Glutamatergic neuron (in vitro differentiated cells): Measurements from ENCODE around the gene MYORG. TPM values are rescaled to one million over a fixed set of nuclear protein-coding genes. Genes with fewer than 3 reads are reported as not detected.
"Not testable (repeated sequence)": the region's sequence is repeated elsewhere in the genome, so short reads cannot be mapped to it uniquely, and the experiment has no call there.

ENCODE experiments used
- DNase-seq: peaks from one replicate; pipeline ENCODE4 v3.0.0; 2022
- H3K27ac Mint-ChIP-seq: one replicate; pipeline ENCODE4 v1.8.0; 2020; ENCODE audit warnings: mild to moderate bottlenecking, mixed read lengths, inconsistent platforms; ENCODE audit not compliant: unreplicated experiment
- H3K27me3 Mint-ChIP-seq: one replicate; pipeline ENCODE4 v1.8.0; 2020; ENCODE audit warnings: mild to moderate bottlenecking, moderate library complexity, mixed read lengths, inconsistent platforms; ENCODE audit not compliant: unreplicated experiment
- H3K36me3 Mint-ChIP-seq: one replicate; pipeline ENCODE4 v1.8.0; 2020; ENCODE audit warnings: mild to moderate bottlenecking, mixed read lengths, inconsistent platforms; ENCODE audit not compliant: unreplicated experiment
- H3K4me1 Mint-ChIP-seq: one replicate; pipeline ENCODE4 v1.8.0; 2020; ENCODE audit warnings: mild to moderate bottlenecking, low read depth, mixed read lengths, inconsistent platforms; ENCODE audit not compliant: unreplicated experiment
- H3K4me3 Mint-ChIP-seq: one replicate; pipeline ENCODE4 v1.8.0; 2020; ENCODE audit warnings: mild to moderate bottlenecking, mixed read lengths, inconsistent platforms; ENCODE audit not compliant: unreplicated experiment
- H3K9me3 Mint-ChIP-seq: one replicate; pipeline ENCODE4 v1.8.0; 2020; ENCODE audit warnings: mild to moderate bottlenecking, moderate library complexity, mixed read lengths, inconsistent platforms; ENCODE audit not compliant: unreplicated experiment
- CTCF ChIP-seq: fragments of 200-600 bp; sonication (generic); IDR thresholded peaks from one replicate; pipeline ENCODE4 v1.5.0; 2021; ENCODE audit not compliant: partially characterized antibody, unreplicated experiment
- total RNA-seq: library from RNA; stranded (reverse); fragmentation: NEBNext Ultra II Directional; extraction: Animal tissue kit (Norgen Biotek cat#: 25700); gene quantifications from one replicate; pipeline ENCODE4 v1.2.1, GENCODE V29; 2021; ENCODE audit not compliant: unreplicated experiment

The MYORG gene
- total RNA-seq, 1 donor from 2014 or later, result 4.6 TPM

- H3K4me3 Mint-ChIP-seq, result no peak overlapping the region
- no peak for DNase-seq
- H3K4me1 Mint-ChIP-seq, result peaks cover 12% of the 10 kb centered on the region
- TF ChIP-seq CTCF, result no peak
- peaks cover 32% of the 10 kb centered on the region for H3K36me3 Mint-ChIP-seq
- peaks cover 12% of the 10 kb centered on the region for H3K9me3 Mint-ChIP-seq
- peaks cover 14% of the 10 kb centered on the region for H3K27me3 Mint-ChIP-seq
- H3K27ac Mint-ChIP-seq, result no peak overlapping the region
Measured at GRCh38 chr9:34370970-34371880, 5.5 kb downstream of the MYORG start.

GRCh38 chr9:34370335-34370969 is 6.2 kb downstream of the MYORG start:
- Mint-ChIP-seq H3K4me3 (no peak overlapping the region), H3K27me3 (peaks cover 14% of the 10 kb centered on the region), H3K36me3 (peaks cover 32% of the 10 kb centered on the region), H3K27ac (no peak overlapping the region), H3K9me3 (peaks cover 12% of the 10 kb centered on the region), H3K4me1 (peaks cover 7% of the 10 kb centered on the region)
- no peak for DNase-seq
- no peak for TF ChIP-seq CTCF

- Mint-ChIP-seq H3K36me3 (peaks cover 32% of the 10 kb centered on the region), H3K27ac (no peak overlapping the region), H3K4me1 (no peaks in the 10 kb centered on the region), H3K27me3 (peaks cover 8% of the 10 kb centered on the region), H3K4me3 (no peak overlapping the region), H3K9me3 (peaks cover 8% of the 10 kb centered on the region)
- DNase-seq, result no peak
- TF ChIP-seq CTCF, result no peak
Measured at GRCh38 chr9:34369636-34370035, 7.1 kb downstream of the MYORG start.

- not testable (repeated sequence) for DNase-seq, H3K4me3 Mint-ChIP-seq, H3K9me3 Mint-ChIP-seq, H3K27ac Mint-ChIP-seq, H3K27me3 Mint-ChIP-seq, H3K4me1 Mint-ChIP-seq
- peaks cover 26% of the 10 kb centered on the region for H3K36me3 Mint-ChIP-seq
Measured at GRCh38 chr9:34368796-34369195, 7.9 kb downstream of the MYORG start.

- H3K4me3 Mint-ChIP-seq, DNase-seq, H3K27ac Mint-ChIP-seq, H3K9me3 Mint-ChIP-seq, H3K4me1 Mint-ChIP-seq, H3K27me3 Mint-ChIP-seq: not testable (repeated sequence)
- H3K36me3 Mint-ChIP-seq, result peaks cover 26% of the 10 kb centered on the region
Measured at GRCh38 chr9:34367751-34368410, 8.8 kb downstream of the MYORG start.
